ENCODE data around the gene PACSIN3. TPM values are rescaled to one million over a fixed set of nuclear protein-coding genes. Genes with fewer than 3 reads are reported as not detected.
"Not testable (repeated sequence)": the region's sequence is repeated elsewhere in the genome, so short reads cannot be mapped to it uniquely, and the experiment has no call there.

PACSIN3 gene
- total RNA-seq, 1 experiment from 2014 or later: 76.7 TPM

DNA sequence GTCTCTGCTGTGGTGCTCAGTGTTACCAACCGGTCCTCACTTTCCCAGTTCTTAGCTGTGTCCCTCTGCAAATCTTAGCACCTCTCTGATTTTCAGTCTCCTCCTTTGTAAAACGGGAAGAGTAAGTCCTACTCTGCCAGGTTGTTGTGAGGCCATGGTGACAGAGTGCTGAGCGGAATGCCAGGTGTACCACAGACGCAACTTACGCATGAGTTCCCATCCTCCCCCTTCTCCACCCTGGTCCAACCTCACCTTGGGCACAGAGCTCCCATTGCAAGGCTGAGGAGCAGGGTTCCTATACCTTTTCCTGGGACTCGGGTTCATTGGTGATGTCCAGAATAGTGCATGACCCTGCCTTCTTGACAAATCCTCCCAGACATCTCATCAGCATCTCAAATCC lies 21.2 kb upstream of the PACSIN3 start:
- Histone ChIP-seq H3K4me3 (ENCODE audit: low read depth, low read length) (no peak overlapping the region), H3K9me3 (0 out of 2 replicates have a peak, but pooled peaks cover 6% of the 10 kb centered on the region), H3K27me3 (replicated peaks; ENCODE audit: control insufficient read depth, insufficient read depth, low read length) (no peaks in the 10 kb centered on the region), H3K36me3 (ENCODE audit: control insufficient read depth, insufficient read depth, low read length) (no peaks in the 10 kb centered on the region), H3K4me1 (peaks cover 13% of the 10 kb centered on the region; the same call in 1 of the 2 replicates)
- no TSS peak for BruUV-seq (replicated peaks)
- POLR2A ChIA-PET: interaction anchor here (1.0 kb wide), 1 partner anchor 21 kb away, joined by 8 read pairs; no protein-coding TSS in a partner anchor
- H3K9me3 Mint-ChIP-seq (ENCODE audit: unreplicated experiment): no peaks in the 10 kb centered on the region
- H3K4me1 Mint-ChIP-seq (ENCODE audit: low read depth, unreplicated experiment): peaks cover 9% of the 10 kb centered on the region
- no peaks in the 10 kb centered on the region for H3K27me3 Mint-ChIP-seq (ENCODE audit: insufficient read depth, unreplicated experiment)
- no peak overlapping the region for H3K4me3 Mint-ChIP-seq (ENCODE audit: unreplicated experiment)
- CTCF ChIA-PET: no interaction called here
- intact Hi-C loops (cut with micrococcal nuclease; ENCODE audit: unreplicated experiment): no loop called here
- DNase-seq: no peak
- H3K36me3 Mint-ChIP-seq (ENCODE audit: insufficient read depth, unreplicated experiment): no peaks in the 10 kb centered on the region
- H3K27ac Mint-ChIP-seq (ENCODE audit: unreplicated experiment): no peak overlapping the region
- no peak for TF ChIP-seq CTCF (IDR thresholded peaks at IDR 0.05; ENCODE audit: insufficient read depth in 1 of 2, low read depth in 1 of 2, low read length in 1 of 2, severe bottlenecking in 1 of 2, unreplicated experiment in 1 of 2)

GRCh38 chr11:47206577-47206976 lies 20.3 kb upstream of the PACSIN3 start:
- H3K27me3 Mint-ChIP-seq (ENCODE audit: insufficient read depth, unreplicated experiment); H3K9me3 ChIP-seq; H3K36me3 Mint-ChIP-seq (ENCODE audit: insufficient read depth, unreplicated experiment); H3K4me3 Mint-ChIP-seq (ENCODE audit: unreplicated experiment); POLR2A ChIA-PET; H3K27me3 ChIP-seq (replicated peaks; ENCODE audit: control insufficient read depth, insufficient read depth, low read length); BruUV-seq (replicated peaks); DNase-seq; H3K27ac Mint-ChIP-seq (ENCODE audit: unreplicated experiment); intact Hi-C loops (cut with micrococcal nuclease; ENCODE audit: unreplicated experiment); H3K9me3 Mint-ChIP-seq (ENCODE audit: unreplicated experiment); H3K4me3 ChIP-seq (ENCODE audit: low read depth, low read length); H3K4me1 Mint-ChIP-seq (ENCODE audit: low read depth, unreplicated experiment); H3K36me3 ChIP-seq (ENCODE audit: control insufficient read depth, insufficient read depth, low read length): not testable (repeated sequence)
- peaks cover 13% of the 10 kb centered on the region; the same call in 1 of the 2 replicates for H3K4me1 ChIP-seq
- CTCF ChIA-PET: interaction anchor here (0.6 kb wide), 1 partner anchor 94 kb away, joined by 3 read pairs; no protein-coding TSS in a partner anchor

DNA sequence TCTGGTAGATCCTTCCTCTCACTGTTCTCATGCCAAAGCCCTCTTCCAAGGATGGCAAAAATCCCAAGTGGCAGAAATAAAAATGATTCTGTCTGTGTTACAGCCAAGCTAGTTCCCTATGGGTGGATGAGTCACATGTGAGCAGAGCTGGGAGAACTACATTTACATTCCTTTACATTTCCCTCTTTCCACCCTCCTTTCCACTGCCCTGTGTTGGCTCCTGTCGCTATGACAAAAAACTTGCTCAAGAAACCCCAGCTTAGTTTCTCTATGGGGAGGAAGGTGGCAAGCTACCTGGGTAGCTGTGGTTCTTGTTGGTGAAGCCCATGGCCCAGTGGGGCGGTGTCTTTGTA lies 18.4 kb upstream of the PACSIN3 start:
- no peak for TF ChIP-seq CTCF (IDR thresholded peaks at IDR 0.05; ENCODE audit: insufficient read depth in 1 of 2, low read depth in 1 of 2, low read length in 1 of 2, severe bottlenecking in 1 of 2, unreplicated experiment in 1 of 2)
- no peak for DNase-seq
- H3K36me3 Mint-ChIP-seq (ENCODE audit: insufficient read depth, unreplicated experiment): no peaks in the 10 kb centered on the region
- POLR2A ChIA-PET: interaction anchor here (0.5 to 1.3 kb wide), 5 partner anchors 10 to 30 kb away, joined by 4 to 16 read pairs (median 5); partner anchors contain the start of gene DDB2
- peaks cover 13% of the 10 kb centered on the region; the same call in 1 of the 2 replicates for H3K4me1 ChIP-seq
- no peak overlapping the region for H3K4me3 ChIP-seq (ENCODE audit: low read depth, low read length)
- H3K9me3 ChIP-seq: no peaks in the 10 kb centered on the region
- H3K4me1 Mint-ChIP-seq (ENCODE audit: low read depth, unreplicated experiment): peaks cover 9% of the 10 kb centered on the region
- no peaks in the 10 kb centered on the region for H3K9me3 Mint-ChIP-seq (ENCODE audit: unreplicated experiment)
- H3K27me3 Mint-ChIP-seq (ENCODE audit: insufficient read depth, unreplicated experiment): no peaks in the 10 kb centered on the region
- CTCF ChIA-PET: interaction anchor here (1.0 kb wide), 1 partner anchor 55 kb away, joined by 4 read pairs; no protein-coding TSS in a partner anchor
- intact Hi-C loops (cut with micrococcal nuclease; ENCODE audit: unreplicated experiment): loop anchor here (1.0 kb wide), 1 partner anchor 10 kb away; the partner anchor contains the start of gene DDB2
- H3K27me3 ChIP-seq (replicated peaks; ENCODE audit: control insufficient read depth, insufficient read depth, low read length): no peaks in the 10 kb centered on the region
- no peak overlapping the region for H3K27ac Mint-ChIP-seq (ENCODE audit: unreplicated experiment)
- no TSS peak for BruUV-seq (replicated peaks)
- no peaks in the 10 kb centered on the region for H3K36me3 ChIP-seq (ENCODE audit: control insufficient read depth, insufficient read depth, low read length)
- H3K4me3 Mint-ChIP-seq (ENCODE audit: unreplicated experiment): no peak overlapping the region

Data from Caco-2 (cell line).